Vagina (tissue), 2 donors: ENCODE results near the gene CACYBP. TPM values are rescaled to one million over a fixed set of nuclear protein-coding genes. Genes with fewer than 3 reads are reported as not detected.

ENCODE experiments used
- DNase-seq, 2 donors: peaks; one replicate each; pipeline ENCODE4 v3.0.0-alpha.2; 2017; ENCODE audit errors: extremely low spot score in 2 of 2
- H3K27ac ChIP-seq: fragments of 200-600 bp; sonication (generic); one replicate; pipeline ENCODE4 v1.5.1; 2019
- H3K27me3 ChIP-seq: fragments of 200-600 bp; sonication (generic); one replicate; pipeline ENCODE4 v1.5.1; 2019
- H3K36me3 ChIP-seq, 2 donors: fragments of 200-600 bp; sonication (generic); one replicate each; pipeline ENCODE4 v1.5.1; 2017 to 2019
- H3K4me1 ChIP-seq: fragments of 200-600 bp; sonication (generic); one replicate; pipeline ENCODE4 v1.5.1; 2019
- H3K4me3 ChIP-seq, 2 donors: fragments of 200-600 bp; sonication (generic); 1 replicate in 1 of 2; 2 replicates in 1 of 2; pipeline ENCODE4 v1.5.1; 2016 to 2019
- H3K9me3 ChIP-seq: fragments of 200-600 bp; sonication (generic); one replicate; pipeline ENCODE4 v1.5.1; 2019
- POLR2A ChIP-seq, 2 donors: fragments of 450-650 bp; IDR thresholded peaks; one replicate each; pipeline ENCODE4 v1.6.1; 2017; ENCODE audit warnings: antibody characterized with exemption in 2 of 2, mild to moderate bottlenecking in 2 of 2, moderate library complexity in 2 of 2
- POLR2AphosphoS5 ChIP-seq, 2 donors: sonication (generic); formaldehyde crosslinking; IDR thresholded peaks; one replicate each; pipeline ENCODE4 v1.9.0; 2017; ENCODE audit warnings: antibody characterized with exemption in 2 of 2, mild to moderate bottlenecking in 2 of 2, low read depth in 1 of 2; ENCODE audit not compliant: insufficient read depth in 1 of 2
- intact Hi-C: fragments of 100-400 bp; cut with DNase I; formaldehyde crosslinking; loops from one replicate; pipeline ENCODE4 v1.15.1; 2023
- total RNA-seq: library from RNA; depleted of rRNA; stranded (reverse); fragments of >200 nt; gene quantifications from one replicate; pipeline ENCODE4 v1.2.3, GENCODE V29; 2016
- TF ChIP-seq, protein P1 (sequence below), 3 experiments: fragments of 450-650 bp in 2 of 3; fragments of 200-600 bp in 1 of 3; sonication (generic) in 1 of 3; IDR thresholded peaks; one replicate each; pipeline ENCODE4 v1.5.1; 2017 to 2019; ENCODE audit warnings: antibody characterized with exemption in 3 of 3, mild to moderate bottlenecking in 2 of 3, moderate library complexity in 2 of 3

The CACYBP gene
- total RNA-seq, 1 donor from 2014 or later: 60.9 TPM

DNA sequence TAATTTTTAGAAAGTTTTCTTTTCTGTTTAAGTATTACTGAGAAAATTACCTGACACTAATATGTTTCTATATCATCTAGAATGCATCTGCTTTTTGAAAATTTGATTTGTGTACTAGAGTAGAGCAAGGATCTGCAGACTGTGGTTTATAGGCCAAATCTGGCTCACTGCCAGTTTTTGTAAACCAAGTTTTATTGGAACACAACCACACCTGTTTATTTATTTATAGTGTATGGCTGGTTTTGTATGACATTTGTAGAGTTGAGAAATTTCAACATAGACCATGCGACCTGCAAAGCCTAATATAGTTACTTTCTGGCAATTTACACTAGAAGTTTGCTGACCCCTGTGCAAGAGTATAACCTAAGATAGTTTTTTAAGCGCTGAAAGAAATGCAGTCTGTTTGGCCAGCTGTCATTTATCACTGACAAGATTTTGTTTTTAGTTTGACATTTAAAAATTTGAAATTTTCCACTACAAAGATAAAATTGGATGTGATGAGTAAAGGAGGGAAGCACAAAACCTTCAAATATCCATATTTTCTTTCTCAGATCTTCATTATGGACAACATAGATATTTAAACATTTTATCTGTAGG, 36.1 kb upstream of the CACYBP start:
- no peak for DNase-seq
- H3K9me3 ChIP-seq: no peaks in the 10 kb centered on the region
- peak overlapping the region in 1 of 2 donors; percentile 37 for H3K4me3 ChIP-seq
- no peaks in the 10 kb centered on the region for H3K27me3 ChIP-seq
- TF ChIP-seq POLR2A (IDR thresholded peaks at IDR 0.05) (no peak), POLR2AphosphoS5 (IDR thresholded peaks at IDR 0.05; ENCODE audit: insufficient read depth in 1 of 2, low read depth in 1 of 2) (no peak)
- TF ChIP-seq, protein P1, sequence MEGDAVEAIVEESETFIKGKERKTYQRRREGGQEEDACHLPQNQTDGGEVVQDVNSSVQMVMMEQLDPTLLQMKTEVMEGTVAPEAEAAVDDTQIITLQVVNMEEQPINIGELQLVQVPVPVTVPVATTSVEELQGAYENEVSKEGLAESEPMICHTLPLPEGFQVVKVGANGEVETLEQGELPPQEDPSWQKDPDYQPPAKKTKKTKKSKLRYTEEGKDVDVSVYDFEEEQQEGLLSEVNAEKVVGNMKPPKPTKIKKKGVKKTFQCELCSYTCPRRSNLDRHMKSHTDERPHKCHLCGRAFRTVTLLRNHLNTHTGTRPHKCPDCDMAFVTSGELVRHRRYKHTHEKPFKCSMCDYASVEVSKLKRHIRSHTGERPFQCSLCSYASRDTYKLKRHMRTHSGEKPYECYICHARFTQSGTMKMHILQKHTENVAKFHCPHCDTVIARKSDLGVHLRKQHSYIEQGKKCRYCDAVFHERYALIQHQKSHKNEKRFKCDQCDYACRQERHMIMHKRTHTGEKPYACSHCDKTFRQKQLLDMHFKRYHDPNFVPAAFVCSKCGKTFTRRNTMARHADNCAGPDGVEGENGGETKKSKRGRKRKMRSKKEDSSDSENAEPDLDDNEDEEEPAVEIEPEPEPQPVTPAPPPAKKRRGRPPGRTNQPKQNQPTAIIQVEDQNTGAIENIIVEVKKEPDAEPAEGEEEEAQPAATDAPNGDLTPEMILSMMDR (IDR thresholded peaks at IDR 0.05): no peak
- intact Hi-C loops: no loop called here
- H3K4me1 ChIP-seq: peaks cover 54% of the 10 kb centered on the region
- peak overlapping the region; percentile 84 for H3K27ac ChIP-seq
- no peaks in the 10 kb centered on the region for H3K36me3 ChIP-seq

- Histone ChIP-seq H3K27ac (peak overlapping the region; percentile 84), H3K4me3 (peak overlapping the region in 1 of 2 donors; percentile 37), H3K27me3 (no peaks in the 10 kb centered on the region), H3K36me3 (no peaks in the 10 kb centered on the region), H3K4me1 (peaks cover 54% of the 10 kb centered on the region), H3K9me3 (no peaks in the 10 kb centered on the region)
- TF ChIP-seq POLR2A (IDR thresholded peaks at IDR 0.05) (no peak), POLR2AphosphoS5 (IDR thresholded peaks at IDR 0.05; ENCODE audit: insufficient read depth in 1 of 2, low read depth in 1 of 2) (peak in 1 of 2 donors; percentile 82)
- TF ChIP-seq, protein P1 (IDR thresholded peaks at IDR 0.05): no peak
- no peak for DNase-seq
- intact Hi-C loops: no loop called here
Observed at GRCh38 chr1:174964261-174964971, 35.3 kb upstream of the CACYBP start.

- no peaks in the 10 kb centered on the region for H3K9me3 ChIP-seq
- peaks cover 54% of the 10 kb centered on the region for H3K4me1 ChIP-seq
- intact Hi-C loops: no loop called here
- H3K4me3 ChIP-seq: peak overlapping the region; percentile 17 to 37
- H3K27me3 ChIP-seq: no peaks in the 10 kb centered on the region
- peak overlapping the region; percentile 84 for H3K27ac ChIP-seq
- DNase-seq: no peak
- H3K36me3 ChIP-seq: no peaks in the 10 kb centered on the region
- TF ChIP-seq POLR2A (IDR thresholded peaks at IDR 0.05) (no peak), POLR2AphosphoS5 (IDR thresholded peaks at IDR 0.05; ENCODE audit: insufficient read depth in 1 of 2, low read depth in 1 of 2) (no peak)
- TF ChIP-seq, protein P1 (IDR thresholded peaks at IDR 0.05): no peak
Observed at GRCh38 chr1:174964972-174965361, 34.8 kb upstream of the CACYBP start.

- Histone ChIP-seq H3K27me3 (no peaks in the 10 kb centered on the region), H3K9me3 (no peaks in the 10 kb centered on the region), H3K36me3 (no peaks in the 10 kb centered on the region), H3K4me3 (peak overlapping the region; percentile 17 to 37), H3K27ac (peak overlapping the region; percentile 84), H3K4me1 (peaks cover 54% of the 10 kb centered on the region)
- no peak for DNase-seq
- intact Hi-C loops: no loop called here
- TF ChIP-seq, protein P1 (IDR thresholded peaks at IDR 0.05): no peak
- TF ChIP-seq POLR2AphosphoS5 (IDR thresholded peaks at IDR 0.05; ENCODE audit: insufficient read depth in 1 of 2, low read depth in 1 of 2): no peak
- TF ChIP-seq POLR2A (IDR thresholded peaks at IDR 0.05): no peak
Observed at GRCh38 chr1:174965362-174966007, 34.3 kb upstream of the CACYBP start.
